Erythroblast (primary cell): ENCODE measurements around the gene SLC10A7.
"Not testable (repeated sequence)": the region's sequence is repeated elsewhere in the genome, so short reads cannot be mapped to it uniquely, and the experiment has no call there.

Source experiments
- DNase-seq, 2 experiments: peaks; one replicate each; lab custom pipeline; 2025; lab: John Stamatoyannopoulos, UW
- GATA1 ChIP-seq: IDR thresholded peaks from 2 replicates; pipeline ENCODE4 v1.6.1; 2011; ENCODE audit warnings: low read depth, mild to moderate bottlenecking, control low read depth, low read length, moderate library complexity
- POLR2A ChIP-seq: IDR thresholded peaks from 2 replicates; pipeline ENCODE4 v1.6.1; 2011; ENCODE audit warnings: mild to moderate bottlenecking, low read length

Gene SLC10A7

GRCh38 chr4:146398896-146399445 lies 122.8 kb downstream of the SLC10A7 start:
- no peak for TF ChIP-seq POLR2A
- TF ChIP-seq GATA1 = no peak
- peak; percentile 40 to 64 for DNase-seq

DNA sequence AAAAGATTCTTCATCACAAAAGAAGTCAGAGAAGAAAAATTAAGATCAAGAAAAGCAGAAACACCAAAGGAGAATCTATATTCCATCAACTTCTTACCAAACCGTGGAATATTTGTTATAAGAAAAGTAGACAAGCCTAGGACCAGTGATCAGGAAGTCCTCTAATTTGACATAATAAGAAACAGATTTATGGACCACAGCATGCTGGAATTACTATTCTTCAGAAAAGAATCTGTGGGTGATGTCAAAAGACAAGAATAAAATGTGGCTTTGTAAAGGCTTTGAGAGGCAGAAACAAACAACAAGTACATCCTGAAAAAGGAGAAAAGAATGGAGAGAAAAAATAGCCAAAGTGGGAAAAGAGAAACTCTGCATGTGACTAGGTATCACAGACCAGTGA lies 123.3 kb downstream of the SLC10A7 start:
- DNase-seq = no peak
- TF ChIP-seq GATA1 (no peak), POLR2A (no peak)

- DNase-seq = peak in 1 of 2 experiments; percentile 16
These were observed 132.2 kb downstream of the SLC10A7 start for GRCh38 chr4:146389561-146389960.

GRCh38 chr4:146382194-146382593 lies 139.5 kb downstream of the SLC10A7 start:
- TF ChIP-seq GATA1 (no peak), POLR2A (no peak)
- DNase-seq = no peak

More at GRCh38 chr4:146389561-146389960, 132.2 kb downstream of the SLC10A7 start:
- TF ChIP-seq POLR2A = no peak
- no peak for TF ChIP-seq GATA1

GRCh38 chr4:146381263-146381872 lies 140.4 kb downstream of the SLC10A7 start:
- TF ChIP-seq GATA1 (no peak), POLR2A (no peak)
- DNase-seq = no peak

DNA sequence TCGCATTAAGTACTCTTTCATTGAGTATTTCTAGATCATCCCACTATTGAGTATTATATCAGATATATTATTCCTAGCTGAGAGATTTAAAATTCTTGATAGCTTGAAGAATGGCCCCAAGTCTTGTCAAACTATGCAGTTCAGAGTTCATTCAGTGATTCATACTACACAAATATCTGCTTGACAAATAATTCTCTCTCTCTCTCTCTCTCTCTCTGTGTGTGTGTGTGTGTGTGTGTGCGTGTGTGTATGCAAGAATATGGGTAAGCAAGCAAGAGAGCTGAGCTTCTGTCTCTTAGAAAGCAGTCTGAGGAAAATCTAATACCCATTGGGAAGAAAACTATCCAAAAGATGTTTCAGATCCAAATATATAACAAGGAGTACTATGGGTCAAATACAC lies 142.0 kb downstream of the SLC10A7 start:
- TF ChIP-seq POLR2A (no peak), GATA1 (no peak)
- DNase-seq = no peak

- no peak for TF ChIP-seq GATA1
- TF ChIP-seq POLR2A = no peak
- no peak for DNase-seq
These were observed 149.9 kb downstream of the SLC10A7 start for GRCh38 chr4:146371812-146372211.

DNA sequence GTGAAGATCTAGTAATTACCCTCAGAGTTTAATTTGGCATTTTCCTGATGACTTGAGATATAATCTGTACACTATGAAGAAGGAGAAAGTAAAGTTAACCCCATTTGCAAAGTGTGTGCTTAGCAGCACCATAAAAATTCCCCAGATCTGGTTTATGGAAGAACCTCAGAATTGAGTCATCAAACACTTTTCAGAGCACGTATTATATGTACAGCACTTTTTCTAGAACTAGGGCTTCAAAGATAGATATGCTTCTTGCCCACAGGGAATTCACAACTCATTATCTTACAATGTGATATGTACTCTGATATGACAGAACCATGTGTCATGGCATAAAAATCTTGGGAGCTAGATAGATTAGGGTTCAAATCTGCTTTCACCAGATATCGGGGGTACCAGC lies 150.9 kb downstream of the SLC10A7 start:
- TF ChIP-seq POLR2A (no peak), GATA1 (no peak)
- DNase-seq = no peak

GRCh38 chr4:146369446-146369845 lies 152.3 kb downstream of the SLC10A7 start:
- no peak for TF ChIP-seq GATA1
- no peak for TF ChIP-seq POLR2A
- DNase-seq = no peak

DNA sequence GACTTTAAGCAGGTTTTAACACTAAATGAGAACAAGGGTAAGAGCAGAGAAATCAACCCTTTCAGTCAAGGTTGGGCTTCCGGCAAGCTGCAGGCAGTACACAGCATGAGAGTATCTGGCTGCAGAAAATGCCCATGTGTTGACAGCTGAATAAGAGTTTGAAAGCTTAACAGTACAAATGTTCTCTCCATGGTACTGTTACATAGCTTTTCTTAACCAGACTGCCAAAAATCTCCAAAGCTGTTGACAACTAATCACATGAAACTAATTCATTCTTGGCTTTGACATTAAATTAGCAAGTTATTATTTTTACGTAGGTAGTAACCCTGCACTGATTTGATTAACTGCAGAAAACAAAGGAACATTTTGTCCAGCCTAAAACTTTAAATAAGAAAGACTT lies 153.5 kb downstream of the SLC10A7 start:
- TF ChIP-seq GATA1 = no peak
- no peak for TF ChIP-seq POLR2A
- DNase-seq = no peak

GRCh38 chr4:146367347-146367746 lies 154.4 kb downstream of the SLC10A7 start:
- DNase-seq = no peak
- TF ChIP-seq GATA1 = no peak
- no peak for TF ChIP-seq POLR2A

- no peak for TF ChIP-seq POLR2A
- DNase-seq = no peak
These were observed 162.0 kb downstream of the SLC10A7 start for GRCh38 chr4:146359771-146360170.

- not testable (repeated sequence) for DNase-seq
These were observed 171.6 kb downstream of the SLC10A7 start for GRCh38 chr4:146350114-146350513.

DNA sequence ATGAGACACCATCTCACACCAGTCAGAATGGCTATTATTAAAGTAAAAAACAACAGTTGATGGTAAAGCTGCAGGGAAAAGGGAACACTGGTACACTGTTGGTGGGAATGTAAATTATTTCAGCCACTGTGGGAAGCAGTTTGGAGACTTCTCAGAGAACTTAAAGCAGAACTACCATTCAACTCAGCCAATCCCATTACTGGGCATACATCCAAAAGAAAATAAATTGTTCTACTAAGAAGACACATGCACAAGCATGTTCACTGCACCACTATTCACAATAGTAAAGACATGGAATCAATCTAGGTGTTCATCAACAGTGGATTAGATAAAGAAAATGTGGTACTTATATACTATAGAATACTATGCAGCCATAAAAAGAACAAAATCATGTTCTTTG lies 172.4 kb downstream of the SLC10A7 start:
- TF ChIP-seq POLR2A (no peak), GATA1 (no peak)
- DNase-seq = no peak

- DNase-seq = no peak
- no peak for TF ChIP-seq GATA1
- no peak for TF ChIP-seq POLR2A
These were observed 173.9 kb downstream of the SLC10A7 start for GRCh38 chr4:146347822-146348221.
